ENCODE measurements around the gene WBP1.
"Not testable (repeated sequence)": the region's sequence is repeated elsewhere in the genome, so short reads cannot be mapped to it uniquely, and the experiment has no call there.

WBP1 gene

GRCh38 chr2:74447230-74447999 lies 10.8 kb upstream of the WBP1 start:
- Histone ChIP-seq H3K4me3 (ENCODE audit: low read length) (no peak overlapping the region), H3K27me3 (ENCODE audit: control insufficient read depth, insufficient read depth, low read length) (no peaks in the 10 kb centered on the region), H3K4me1 (ENCODE audit: control insufficient read depth, insufficient read depth, low read length) (no peaks in the 10 kb centered on the region), H3K36me3 (ENCODE audit: control insufficient read depth, insufficient read depth, low read length) (no peaks in the 10 kb centered on the region), H3K27ac (ENCODE audit: low read depth, low read length) (no peak overlapping the region), H3K9ac (ENCODE audit: low read length) (no peak overlapping the region)

DNA sequence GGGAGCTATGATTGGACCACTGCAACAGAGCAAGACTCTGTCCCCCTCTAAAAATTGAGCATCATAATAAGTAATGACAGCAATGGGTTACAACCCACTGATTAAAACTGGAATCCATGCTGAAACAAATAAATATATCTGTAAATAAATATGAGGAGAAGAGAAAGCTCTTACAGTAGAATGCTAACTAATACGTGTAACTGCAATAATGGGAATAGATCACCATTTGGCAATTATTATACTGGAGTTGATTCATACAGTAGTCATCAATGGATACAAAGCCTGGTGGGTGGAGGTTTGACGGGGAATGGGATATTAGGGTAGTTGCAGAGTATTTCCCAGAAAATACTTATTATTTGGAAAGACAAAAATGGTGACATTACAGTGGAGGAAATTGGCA lies 9.5 kb upstream of the WBP1 start:
- Histone ChIP-seq H3K9ac (ENCODE audit: low read length) (no peak overlapping the region), H3K4me1 (ENCODE audit: control insufficient read depth, insufficient read depth, low read length) (no peaks in the 10 kb centered on the region), H3K27me3 (ENCODE audit: control insufficient read depth, insufficient read depth, low read length) (no peaks in the 10 kb centered on the region), H3K36me3 (ENCODE audit: control insufficient read depth, insufficient read depth, low read length) (no peaks in the 10 kb centered on the region), H3K4me3 (ENCODE audit: low read length) (no peak overlapping the region), H3K27ac (ENCODE audit: low read depth, low read length) (no peak overlapping the region)

GRCh38 chr2:74450570-74451190 lies 7.6 kb upstream of the WBP1 start:
- Histone ChIP-seq H3K9ac (ENCODE audit: low read length) (no peak overlapping the region), H3K36me3 (ENCODE audit: control insufficient read depth, insufficient read depth, low read length) (no peaks in the 10 kb centered on the region), H3K4me3 (ENCODE audit: low read length) (no peak overlapping the region), H3K4me1 (ENCODE audit: control insufficient read depth, insufficient read depth, low read length) (peaks cover 6% of the 10 kb centered on the region), H3K27ac (ENCODE audit: low read depth, low read length) (no peak overlapping the region), H3K27me3 (ENCODE audit: control insufficient read depth, insufficient read depth, low read length) (no peaks in the 10 kb centered on the region)

DNA sequence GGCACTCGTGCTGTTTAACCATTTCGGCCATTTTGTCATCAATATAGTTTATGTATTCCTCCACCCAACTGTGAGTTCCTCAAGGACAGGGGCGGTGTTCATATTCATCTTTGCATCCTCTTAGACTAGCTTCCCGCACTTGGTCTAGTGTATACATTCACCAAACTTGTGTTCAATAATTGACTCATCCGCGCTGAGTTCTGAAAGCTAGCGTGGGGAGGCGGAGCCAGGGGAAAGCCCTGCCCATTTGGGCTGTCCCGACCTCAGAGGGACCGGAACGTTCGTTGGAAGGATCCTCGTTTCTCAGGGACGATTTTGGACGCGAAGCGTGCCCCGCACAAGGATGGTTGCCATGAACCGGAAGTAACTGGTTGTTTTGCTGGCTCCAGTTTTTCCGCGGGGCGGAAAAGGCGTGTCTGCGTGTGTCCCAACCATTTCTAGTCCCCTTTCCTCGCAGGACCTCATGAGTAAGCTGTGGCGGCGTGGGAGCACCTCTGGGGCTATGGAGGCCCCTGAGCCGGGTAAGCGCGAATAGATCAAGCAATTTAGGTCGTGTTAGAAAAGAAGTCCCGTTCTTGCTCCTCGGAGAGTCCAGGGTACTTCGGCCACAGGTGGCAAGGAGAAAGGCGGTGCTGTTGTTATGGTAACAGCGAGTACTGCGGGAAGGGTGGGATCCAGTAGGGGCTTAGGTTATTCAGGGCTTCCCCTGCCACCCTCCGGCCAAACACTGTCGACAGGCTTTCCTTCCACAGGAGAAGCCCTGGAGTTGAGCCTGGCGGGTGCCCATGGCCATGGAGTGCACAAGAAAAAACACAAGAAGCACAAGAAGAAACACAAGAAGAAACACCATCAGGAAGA lies 3.4 kb upstream of the WBP1 start, which contains the start of gene INO80B:
TSS of gene INO80B (plus strand) at position 434 of the 858 bp plus-strand sequence. CDS start at position 464, 30 bp downstream.
- peak within 1 kb of the TSS; percentile 67 for H3K27ac ChIP-seq (ENCODE audit: low read depth, low read length)
- no peaks in the 10 kb centered on the region for H3K27me3 ChIP-seq (ENCODE audit: control insufficient read depth, insufficient read depth, low read length)
- H3K4me1 ChIP-seq (ENCODE audit: control insufficient read depth, insufficient read depth, low read length): peaks cover 22% of the 10 kb centered on the region
- peak within 1 kb of the TSS; percentile 98 for H3K4me3 ChIP-seq (ENCODE audit: low read length)
- H3K9ac ChIP-seq (ENCODE audit: low read length): peak within 1 kb of the TSS; percentile 75
- no peaks in the 10 kb centered on the region for H3K36me3 ChIP-seq (ENCODE audit: control insufficient read depth, insufficient read depth, low read length)

GRCh38 chr2:74457129-74457548 lies 1.1 kb upstream of the WBP1 start:
- Histone ChIP-seq H3K27me3 (ENCODE audit: control insufficient read depth, insufficient read depth, low read length) (no peaks in the 10 kb centered on the region), H3K9ac (ENCODE audit: low read length) (no peak overlapping the region), H3K36me3 (ENCODE audit: control insufficient read depth, insufficient read depth, low read length) (peaks cover 4% of the 10 kb centered on the region), H3K4me1 (ENCODE audit: control insufficient read depth, insufficient read depth, low read length) (peaks cover 22% of the 10 kb centered on the region), H3K27ac (ENCODE audit: low read depth, low read length) (peak overlapping the region; percentile 98), H3K4me3 (ENCODE audit: low read length) (peak overlapping the region; percentile 85)

DNA sequence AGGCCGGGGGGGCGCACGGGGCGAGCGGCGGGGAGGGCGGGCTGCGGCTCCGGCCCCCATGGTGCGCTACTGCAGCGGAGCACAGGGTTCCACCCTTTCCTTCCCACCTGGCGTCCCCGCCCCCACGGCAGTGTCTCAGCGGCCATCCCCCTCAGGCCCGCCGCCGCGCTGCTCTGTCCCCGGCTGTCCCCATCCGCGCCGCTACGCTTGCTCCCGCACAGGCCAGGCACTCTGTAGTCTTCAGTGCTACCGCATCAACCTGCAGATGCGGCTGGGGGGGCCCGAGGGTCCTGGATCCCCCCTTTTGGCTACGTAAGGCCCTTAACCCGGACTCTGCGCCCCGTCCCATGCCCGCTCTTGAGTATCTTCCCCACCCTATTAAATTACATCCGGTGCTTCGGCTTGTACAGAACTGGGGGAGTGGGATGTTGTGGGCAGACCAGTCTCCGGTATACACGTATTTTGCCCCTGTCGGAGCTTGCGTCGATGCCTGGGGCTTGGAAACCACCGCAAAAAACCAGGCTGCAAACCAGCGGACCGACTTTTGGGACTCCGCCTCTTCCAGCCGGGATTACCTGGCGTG lies 598 bp upstream of the WBP1 start:
- Histone ChIP-seq H3K27me3 (ENCODE audit: control insufficient read depth, insufficient read depth, low read length) (no peaks in the 10 kb centered on the region), H3K36me3 (ENCODE audit: control insufficient read depth, insufficient read depth, low read length) (peaks cover 8% of the 10 kb centered on the region), H3K4me3 (ENCODE audit: low read length) (peak overlapping the region; percentile 85), H3K27ac (ENCODE audit: low read depth, low read length) (peak overlapping the region; percentile 98), H3K9ac (ENCODE audit: low read length) (peak overlapping the region; percentile 90), H3K4me1 (ENCODE audit: control insufficient read depth, insufficient read depth, low read length) (peaks cover 22% of the 10 kb centered on the region)

- Histone ChIP-seq H3K4me3 (ENCODE audit: low read length) (peak overlapping the region; percentile 62), H3K36me3 (ENCODE audit: control insufficient read depth, insufficient read depth, low read length) (peaks cover 14% of the 10 kb centered on the region), H3K4me1 (ENCODE audit: control insufficient read depth, insufficient read depth, low read length) (peaks cover 22% of the 10 kb centered on the region), H3K27ac (ENCODE audit: low read depth, low read length) (no peak overlapping the region), H3K9ac (ENCODE audit: low read length) (no peak overlapping the region), H3K27me3 (ENCODE audit: control insufficient read depth, insufficient read depth, low read length) (no peaks in the 10 kb centered on the region)
Observed at GRCh38 chr2:74458938-74459363, 713 bp downstream of the WBP1 start.

DNA sequence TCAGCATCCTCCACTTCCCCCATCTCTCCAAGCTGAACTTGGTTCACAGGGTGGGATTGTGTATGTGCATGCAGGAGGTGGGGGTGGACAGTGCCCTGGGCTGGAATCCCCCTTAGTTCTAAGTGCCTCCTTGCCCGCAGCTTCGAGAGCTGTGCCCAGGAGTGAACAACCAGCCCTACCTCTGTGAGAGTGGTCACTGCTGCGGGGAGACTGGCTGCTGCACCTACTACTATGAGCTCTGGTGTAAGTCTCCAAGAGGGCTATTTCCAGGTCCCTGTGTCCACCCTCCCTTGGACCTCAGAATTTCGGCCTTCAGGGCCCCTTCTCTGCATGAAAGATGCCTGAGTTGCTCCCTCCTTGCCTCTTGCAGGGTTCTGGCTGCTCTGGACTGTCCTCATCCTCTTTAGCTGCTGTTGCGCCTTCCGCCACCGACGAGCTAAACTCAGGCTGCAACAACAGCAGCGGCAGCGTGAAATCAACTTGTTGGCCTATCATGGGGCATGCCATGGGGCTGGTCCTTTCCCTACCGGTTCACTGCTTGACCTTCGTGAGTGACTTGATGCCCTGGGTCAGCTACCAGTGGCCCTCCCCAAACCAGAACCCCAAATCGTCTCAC lies 1.4 kb downstream of the WBP1 start:
- H3K9ac ChIP-seq (ENCODE audit: low read length); H3K4me3 ChIP-seq (ENCODE audit: low read length); H3K27ac ChIP-seq (ENCODE audit: low read depth, low read length); H3K27me3 ChIP-seq (ENCODE audit: control insufficient read depth, insufficient read depth, low read length): not testable (repeated sequence)
- Histone ChIP-seq H3K36me3 (ENCODE audit: control insufficient read depth, insufficient read depth, low read length) (peaks cover 14% of the 10 kb centered on the region), H3K4me1 (ENCODE audit: control insufficient read depth, insufficient read depth, low read length) (peaks cover 26% of the 10 kb centered on the region)

DNA sequence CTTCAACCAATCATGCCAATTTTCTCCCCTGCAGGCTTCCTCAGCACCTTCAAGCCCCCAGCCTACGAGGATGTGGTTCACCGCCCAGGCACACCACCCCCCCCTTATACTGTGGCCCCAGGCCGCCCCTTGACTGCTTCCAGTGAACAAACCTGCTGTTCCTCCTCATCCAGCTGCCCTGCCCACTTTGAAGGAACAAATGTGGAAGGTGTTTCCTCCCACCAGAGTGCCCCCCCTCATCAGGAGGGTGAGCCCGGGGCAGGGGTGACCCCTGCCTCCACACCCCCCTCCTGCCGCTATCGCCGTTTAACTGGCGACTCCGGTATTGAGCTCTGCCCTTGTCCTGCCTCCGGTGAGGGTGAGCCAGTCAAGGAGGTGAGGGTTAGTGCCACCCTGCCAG lies 1.9 kb downstream of the WBP1 start:
- not testable (repeated sequence) for H3K27me3 ChIP-seq (ENCODE audit: control insufficient read depth, insufficient read depth, low read length); H3K4me3 ChIP-seq (ENCODE audit: low read length); H3K9ac ChIP-seq (ENCODE audit: low read length); H3K27ac ChIP-seq (ENCODE audit: low read depth, low read length)
- H3K4me1 ChIP-seq (ENCODE audit: control insufficient read depth, insufficient read depth, low read length): peaks cover 26% of the 10 kb centered on the region
- H3K36me3 ChIP-seq (ENCODE audit: control insufficient read depth, insufficient read depth, low read length): peaks cover 14% of the 10 kb centered on the region

DNA sequence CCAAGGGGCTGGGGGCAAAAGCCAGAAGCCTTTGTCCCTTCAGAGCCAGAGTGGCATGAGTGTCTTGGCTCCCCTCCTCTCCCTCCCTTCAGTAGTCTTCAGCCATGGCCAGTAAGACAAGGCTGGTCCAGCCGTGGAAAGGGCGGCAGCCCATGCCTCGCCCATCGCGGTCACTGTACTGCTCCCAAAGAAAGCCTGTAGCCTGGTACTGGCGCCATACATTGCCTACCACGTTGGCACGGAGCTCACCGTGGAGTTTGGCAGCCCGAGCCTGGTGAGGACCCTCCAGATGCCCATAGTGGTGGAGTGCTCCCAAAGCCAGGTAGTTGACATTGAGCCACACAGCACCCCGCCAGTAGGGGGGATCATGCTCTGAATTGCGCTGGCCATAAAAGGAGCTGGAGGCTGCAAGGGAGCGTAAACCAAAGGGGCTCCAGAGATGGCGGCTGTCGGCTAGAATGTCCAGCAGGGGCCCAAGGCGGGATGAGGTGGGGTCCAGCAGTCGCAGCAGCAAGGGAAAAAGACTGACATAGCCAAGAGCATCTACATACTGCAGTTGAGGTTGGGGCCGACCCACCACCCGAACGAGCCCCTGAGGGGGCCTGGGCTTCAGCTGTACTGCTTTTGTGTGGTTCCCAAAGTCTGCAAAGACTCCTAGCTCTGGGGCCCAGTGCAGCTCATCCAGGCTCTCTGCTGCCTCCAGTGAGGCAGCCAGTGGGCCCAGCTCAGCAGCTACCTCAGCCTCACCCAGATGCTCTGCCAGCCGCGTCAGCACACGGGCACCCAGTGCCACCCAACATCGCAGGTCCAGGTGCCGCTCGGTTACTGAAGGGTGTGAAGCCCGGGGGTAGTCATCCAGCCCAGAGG lies 3.2 kb downstream of the WBP1 start:
- peaks cover 16% of the 10 kb centered on the region for H3K4me1 ChIP-seq (ENCODE audit: control insufficient read depth, insufficient read depth, low read length)
- H3K27ac ChIP-seq (ENCODE audit: low read depth, low read length): no peak overlapping the region

DNA sequence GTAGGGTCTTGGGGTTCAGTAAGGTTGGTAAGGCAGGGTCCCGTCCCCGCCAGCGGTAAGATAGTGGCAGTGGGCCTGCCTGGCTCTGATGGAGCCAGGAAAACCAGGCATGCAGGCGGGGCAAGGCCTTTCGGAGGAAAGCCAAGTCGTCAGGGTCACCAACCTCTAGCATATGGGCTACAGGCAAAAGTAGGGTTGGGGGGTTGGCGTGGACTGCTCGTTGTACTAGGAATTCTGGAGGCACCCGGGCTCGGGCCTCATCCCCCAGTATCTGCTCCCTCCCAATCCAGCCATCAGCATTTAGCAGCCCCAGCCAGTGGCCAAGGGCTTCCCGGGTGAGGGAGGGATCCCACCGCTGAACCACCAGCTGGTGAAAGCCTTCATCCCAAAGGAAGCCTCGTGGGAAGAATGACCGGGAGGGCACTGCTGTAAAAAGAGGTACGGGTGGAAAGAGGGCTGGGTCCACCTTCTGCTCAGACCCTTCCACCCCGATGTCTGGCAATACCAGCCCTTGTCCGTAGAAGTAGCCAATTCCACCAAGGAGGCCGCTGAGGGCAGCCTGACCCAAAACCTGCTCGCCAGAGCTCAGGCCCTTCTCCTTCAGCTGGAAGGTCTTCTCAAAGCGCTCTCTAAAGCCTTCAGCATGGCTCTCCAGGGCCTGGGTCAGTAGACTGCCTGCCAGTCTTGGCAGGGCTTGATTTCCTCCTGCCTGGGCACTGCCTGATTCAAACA lies 4.0 kb downstream of the WBP1 start:
- peaks cover 9% of the 10 kb centered on the region for H3K4me1 ChIP-seq (ENCODE audit: control insufficient read depth, insufficient read depth, low read length)
- no peak overlapping the region for H3K4me3 ChIP-seq (ENCODE audit: low read length)
- H3K27ac ChIP-seq (ENCODE audit: low read depth, low read length): no peak overlapping the region
- H3K36me3 ChIP-seq (ENCODE audit: control insufficient read depth, insufficient read depth, low read length): peaks cover 14% of the 10 kb centered on the region
- H3K9ac ChIP-seq (ENCODE audit: low read length): no peak overlapping the region
- no peaks in the 10 kb centered on the region for H3K27me3 ChIP-seq (ENCODE audit: control insufficient read depth, insufficient read depth, low read length)

More for the DNA sequence above, 3.2 kb downstream of the WBP1 start:
- no peaks in the 10 kb centered on the region for H3K27me3 ChIP-seq (ENCODE audit: control insufficient read depth, insufficient read depth, low read length)
- H3K4me3 ChIP-seq (ENCODE audit: low read length): no peak overlapping the region
- no peak overlapping the region for H3K9ac ChIP-seq (ENCODE audit: low read length)
- H3K36me3 ChIP-seq (ENCODE audit: control insufficient read depth, insufficient read depth, low read length): peaks cover 14% of the 10 kb centered on the region
